GM21526 (cell line): ENCODE data around the gene UTP14A.

Experiments used
- ATAC-seq: cut with Tn5 transposase; IDR thresholded peaks from one replicate; pipeline ENCODE4 v1.9.1; 2021; ENCODE audit warnings: moderate library complexity; ENCODE audit not compliant: unreplicated experiment, low FRiP score

UTP14A gene

GRCh38 chrX:129940721-129941120, 34.8 kb downstream of the UTP14A start:
- ATAC-seq, result no peak

GRCh38 chrX:129945131-129945530, 39.2 kb downstream of the UTP14A start:
- ATAC-seq, result no peak

- no peak for ATAC-seq
Measured at GRCh38 chrX:129953334-129953648, 47.3 kb downstream of the UTP14A start.

GRCh38 chrX:129953881-129954280, 47.9 kb downstream of the UTP14A start:
- ATAC-seq, result no peak

- ATAC-seq, result no peak
Measured at GRCh38 chrX:129954804-129955203, 48.8 kb downstream of the UTP14A start.

GRCh38 chrX:129955682-129956081, 49.7 kb downstream of the UTP14A start:
- no peak for ATAC-seq

- ATAC-seq, result no peak
Measured at GRCh38 chrX:129956145-129956544, 50.2 kb downstream of the UTP14A start.

GRCh38 chrX:129956765-129957164, 50.8 kb downstream of the UTP14A start:
- no peak for ATAC-seq

- ATAC-seq, result peak; percentile 65
Measured at GRCh38 chrX:129957241-129958082, 51.5 kb downstream of the UTP14A start.

- ATAC-seq, result no peak
Measured at GRCh38 chrX:129958083-129958465, 52.1 kb downstream of the UTP14A start.

- no peak for ATAC-seq
Measured at GRCh38 chrX:129958814-129959492, 53.0 kb downstream of the UTP14A start.

GRCh38 chrX:129959493-129959832, 53.5 kb downstream of the UTP14A start:
- ATAC-seq, result no peak

GRCh38 chrX:129961180-129962083, 55.5 kb downstream of the UTP14A start:
- ATAC-seq, result peak; percentile 86

GRCh38 chrX:129963729-129964128, 57.8 kb downstream of the UTP14A start:
- ATAC-seq, result no peak

- no peak for ATAC-seq
Measured at GRCh38 chrX:129965166-129965565, 59.2 kb downstream of the UTP14A start.

GRCh38 chrX:129968968-129969367, 63.0 kb downstream of the UTP14A start:
- ATAC-seq, result no peak

GRCh38 chrX:129976441-129976840, 70.5 kb downstream of the UTP14A start:
- no peak for ATAC-seq
